HG03342 (cell line): Measurements from ENCODE around the gene HNRNPC.
"Not testable (repeated sequence)": the region's sequence is repeated elsewhere in the genome, so short reads cannot be mapped to it uniquely, and the experiment has no call there.

Source experiments
- ATAC-seq: cut with Tn5 transposase; IDR thresholded peaks from one replicate; pipeline ENCODE4 v1.9.1; 2021; ENCODE audit warnings: mild to moderate bottlenecking, moderate library complexity; ENCODE audit not compliant: unreplicated experiment

HNRNPC gene

GRCh38 chr14:21194597-21194996, 74.6 kb downstream of the HNRNPC start:
- ATAC-seq: no peak

DNA sequence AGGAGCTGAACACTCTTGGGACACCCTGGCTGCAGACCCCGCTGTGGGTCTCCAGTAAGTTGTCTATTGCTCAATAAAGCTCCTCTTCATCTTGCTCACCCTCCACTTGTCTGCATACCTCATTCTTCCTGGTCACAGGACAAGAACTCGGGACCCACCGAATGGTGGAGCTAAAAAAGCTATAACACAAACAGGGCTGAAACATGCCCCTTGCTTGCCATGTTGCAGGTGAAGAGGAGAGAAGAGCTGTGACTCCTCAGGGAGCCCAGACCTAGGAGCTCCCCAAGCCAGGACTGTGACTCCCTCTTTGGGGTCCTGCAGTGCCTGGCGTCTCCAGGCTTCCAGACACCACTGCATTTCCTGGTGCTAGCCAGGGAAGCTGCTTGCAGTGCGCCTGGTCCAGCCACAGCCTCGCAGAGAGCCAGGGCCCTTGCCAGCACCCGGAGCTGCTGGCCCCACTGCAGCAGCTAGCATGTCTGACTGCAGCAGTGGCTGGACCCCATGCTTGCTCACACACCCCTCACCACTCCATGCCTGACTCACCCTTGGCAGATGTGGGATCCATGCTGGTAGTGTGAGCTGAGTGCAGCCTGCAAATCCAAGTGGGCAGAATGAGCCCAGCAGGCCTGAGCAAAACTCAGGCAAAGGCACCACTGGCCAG, 76.2 kb downstream of the HNRNPC start:
- no peak for ATAC-seq

DNA sequence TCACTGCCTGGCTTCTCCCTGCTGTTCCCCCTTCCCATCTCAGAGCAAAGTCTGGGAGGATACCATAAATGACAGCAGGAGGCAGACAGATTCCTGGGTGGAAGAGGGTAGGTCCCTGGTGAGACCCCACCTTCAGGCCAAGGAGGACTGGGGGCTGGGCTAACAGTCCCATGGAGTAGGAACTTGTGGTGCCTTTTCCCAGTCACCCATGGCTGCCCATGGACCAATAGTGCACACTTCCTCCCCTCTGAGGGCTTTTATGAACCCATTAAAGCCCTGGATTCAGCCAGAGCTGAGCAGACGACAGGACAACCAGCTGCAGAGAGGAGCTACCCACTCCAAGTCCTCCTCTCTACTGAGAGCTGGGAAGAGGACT, 76.8 kb downstream of the HNRNPC start:
- no peak for ATAC-seq

DNA sequence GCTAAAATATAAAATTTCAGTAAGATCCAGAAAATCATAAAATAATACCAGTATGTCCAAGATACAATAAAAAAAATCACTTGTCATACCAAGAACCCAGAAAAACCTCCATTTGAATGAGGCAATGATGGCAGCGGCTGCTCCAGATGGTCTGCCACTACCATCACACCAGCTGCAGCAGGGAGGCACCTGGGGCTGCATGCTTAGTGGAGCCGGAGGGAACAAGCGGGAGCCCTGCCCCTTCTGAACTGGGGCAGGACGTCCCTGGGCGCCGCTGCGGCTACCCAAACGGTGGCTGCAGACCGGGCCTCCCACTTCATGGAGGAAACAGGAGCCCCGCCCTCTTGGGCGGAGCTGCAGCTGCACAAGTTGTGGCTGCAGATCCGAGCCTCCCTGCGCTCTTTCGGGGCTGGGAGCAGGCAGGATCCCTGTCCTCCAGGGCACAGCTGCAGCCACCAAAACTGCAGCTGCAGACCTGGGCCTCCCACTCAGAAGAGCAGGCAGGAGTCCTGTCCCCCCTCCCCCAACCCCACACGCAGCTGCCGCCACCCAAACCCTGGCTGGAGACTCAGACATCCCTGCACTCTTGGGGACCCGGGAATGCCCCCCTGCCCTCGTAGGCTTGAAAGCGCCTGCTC, 77.3 kb downstream of the HNRNPC start:
- ATAC-seq: peak; percentile 81

DNA sequence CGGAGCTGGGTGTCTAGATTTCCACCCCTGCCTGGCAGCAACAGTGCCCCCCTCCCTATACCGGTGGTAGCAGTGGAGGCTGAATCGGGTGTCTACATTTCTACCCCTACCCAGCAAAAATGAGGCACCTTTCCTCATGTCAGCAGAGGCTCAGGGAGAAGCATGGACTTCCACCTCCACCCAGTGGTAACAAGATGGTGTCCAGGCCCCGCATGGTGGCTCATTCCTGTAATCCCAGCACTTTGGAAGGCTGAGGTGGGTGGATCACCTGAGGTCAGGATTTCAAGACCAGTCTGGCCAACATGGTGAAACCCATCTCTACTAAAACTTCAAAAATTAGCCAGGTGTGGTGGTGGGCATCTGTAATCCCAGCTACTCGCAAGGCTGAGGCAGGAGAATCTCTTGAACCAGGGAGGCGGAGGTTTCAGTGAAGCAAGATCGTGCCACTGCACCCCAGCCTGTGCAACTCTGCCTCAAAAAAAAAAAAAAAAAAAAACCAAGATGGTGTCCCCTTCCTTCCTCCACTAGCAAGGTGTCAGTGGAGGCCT, 77.9 kb downstream of the HNRNPC start:
- no peak for ATAC-seq

GRCh38 chr14:21185491-21185890, 83.8 kb downstream of the HNRNPC start:
- ATAC-seq: no peak

- no peak for ATAC-seq
These were observed 85.0 kb downstream of the HNRNPC start for GRCh38 chr14:21184254-21184653.

GRCh38 chr14:21182166-21182565, 87.1 kb downstream of the HNRNPC start:
- no peak for ATAC-seq

DNA sequence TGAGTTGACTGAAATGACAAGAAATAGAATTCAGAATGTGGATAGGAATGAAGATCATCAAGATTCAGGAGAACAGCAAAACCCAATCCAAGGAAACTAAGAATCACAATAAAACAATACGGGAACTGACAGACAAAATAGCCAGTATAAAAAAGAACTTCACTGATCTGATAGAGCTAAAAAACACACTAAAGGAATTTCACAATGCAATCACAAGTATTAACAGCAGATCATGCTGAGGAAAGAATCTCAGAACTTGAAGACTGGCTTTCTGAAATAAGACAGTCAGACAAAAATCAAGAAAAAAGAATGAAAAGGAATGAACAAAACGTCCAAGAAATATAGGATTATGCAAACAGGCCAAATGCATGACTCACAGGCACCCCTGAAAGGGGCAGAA, 98.1 kb downstream of the HNRNPC start:
- ATAC-seq: no peak

GRCh38 chr14:21169573-21169972, 99.7 kb downstream of the HNRNPC start:
- ATAC-seq: no peak

DNA sequence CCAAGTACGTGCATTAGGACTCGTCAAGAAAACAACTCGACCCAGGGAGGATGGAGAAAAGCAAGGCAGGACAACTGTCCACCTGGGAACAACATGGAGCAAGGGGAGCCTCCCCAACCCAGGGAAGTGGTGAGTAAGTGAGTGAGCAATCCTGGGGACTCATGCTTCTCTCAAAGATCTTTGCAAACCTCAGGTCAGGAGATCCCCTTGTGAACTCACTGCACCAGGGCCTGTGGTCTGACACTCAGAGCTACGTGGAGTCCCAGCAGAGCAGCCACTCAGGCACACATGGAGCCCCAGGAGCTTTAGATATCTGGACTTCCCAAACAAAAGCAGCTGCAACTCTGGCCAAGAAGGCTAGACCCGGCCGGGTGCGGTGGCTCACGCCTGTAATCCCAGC, 101.2 kb downstream of the HNRNPC start:
- no peak for ATAC-seq

GRCh38 chr14:21165670-21166069, 103.6 kb downstream of the HNRNPC start:
- ATAC-seq: not testable (repeated sequence)

DNA sequence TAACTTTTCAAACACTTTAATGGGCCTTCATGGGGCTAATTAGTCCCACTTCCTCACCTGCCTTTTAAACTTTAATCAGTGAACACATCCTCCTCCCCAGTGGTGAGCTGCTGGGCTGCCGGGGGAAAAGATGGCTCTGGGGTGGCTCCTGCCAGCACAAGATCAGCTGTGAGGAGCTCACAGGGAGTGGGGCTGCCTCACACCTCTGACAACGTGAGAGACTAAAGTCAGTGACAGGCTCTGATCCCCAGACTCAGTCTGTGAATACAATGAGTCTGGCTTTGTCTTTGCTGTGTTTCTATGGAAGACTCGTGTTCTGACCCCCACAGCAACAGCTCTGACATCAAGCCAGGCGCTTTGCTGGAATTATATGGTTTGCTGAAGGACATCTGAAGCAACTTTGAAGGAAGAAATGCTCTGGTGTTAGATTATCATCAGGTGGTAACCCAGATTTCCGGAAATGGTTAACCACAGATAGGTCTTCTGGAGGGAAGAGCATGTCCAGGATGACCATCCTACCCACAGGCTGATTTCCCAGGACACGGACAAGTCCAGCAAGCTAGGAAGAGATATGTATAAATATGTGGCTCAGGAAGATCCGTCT, 104.1 kb downstream of the HNRNPC start:
- not testable (repeated sequence) for ATAC-seq

DNA sequence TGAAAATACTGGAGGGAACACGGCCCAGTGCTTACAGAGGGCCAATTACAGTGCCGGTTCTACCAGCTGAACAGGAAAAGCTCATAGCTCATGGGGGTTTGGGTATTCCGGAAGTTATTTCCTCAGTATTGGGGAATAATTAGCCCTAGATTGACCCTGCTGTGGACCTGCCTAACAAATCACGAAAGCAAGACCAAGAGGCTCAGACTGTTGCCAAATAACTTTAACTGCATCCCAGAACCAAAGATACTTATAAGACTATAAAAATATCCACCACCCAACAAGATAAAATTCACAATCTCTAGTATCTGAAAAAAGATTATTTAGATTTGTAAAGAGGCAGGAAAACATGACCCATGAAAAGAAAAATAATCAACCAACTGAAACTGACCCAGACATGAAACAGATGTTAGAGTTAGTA, 105.4 kb downstream of the HNRNPC start:
- no peak for ATAC-seq

GRCh38 chr14:21162081-21162480, 107.2 kb downstream of the HNRNPC start:
- no peak for ATAC-seq

DNA sequence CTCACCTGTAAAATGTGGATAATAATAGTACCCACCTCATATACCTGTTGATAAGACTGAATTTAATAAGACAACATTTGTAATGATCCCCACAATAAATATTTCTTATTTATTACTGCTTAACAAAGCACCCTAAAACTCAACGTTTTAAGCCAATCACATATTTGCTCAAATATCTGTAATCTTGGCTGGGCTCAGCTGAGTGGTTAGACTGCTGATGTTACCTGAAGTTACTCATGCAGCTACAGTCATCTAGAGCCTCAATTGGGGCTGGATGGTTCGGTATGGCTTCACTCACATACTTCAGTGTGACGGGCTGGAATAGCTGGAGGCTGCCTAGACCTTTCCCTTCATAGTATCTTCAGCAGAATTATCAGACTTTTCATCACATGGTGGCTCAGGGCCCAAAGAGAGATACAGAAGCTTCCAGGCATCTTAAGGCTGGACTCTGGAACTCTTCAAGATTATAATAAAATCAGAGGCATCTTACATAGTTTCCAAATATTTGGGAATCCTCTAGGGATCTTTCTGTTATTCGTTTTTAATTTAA, 109.1 kb downstream of the HNRNPC start:
- no peak for ATAC-seq
